K562 (cell line): Measurements from ENCODE around the gene TFPT. TPM values are rescaled to one million over a fixed set of nuclear protein-coding genes. Genes with fewer than 3 reads are reported as not detected.

Experiments used
- CTBP1 ChIP-seq: fragments of 450-650 bp; IDR thresholded peaks from 2 replicates; pipeline ENCODE4 v1.6.1; 2016; ENCODE audit warnings: borderline replicate concordance
- FOXK2 ChIP-seq, 2 experiments: fragments of 450-650 bp; IDR thresholded peaks in 1 of 2; conservative IDR thresholded peaks in 1 of 2; 2 replicates each; pipeline ENCODE4 v1.6.1; 2016; ENCODE audit warnings: low read depth in 2 of 2, mild to moderate bottlenecking in 1 of 2
- FOXM1 ChIP-seq, 2 experiments: fragments of 450-650 bp in 1 of 2; sonication (generic) in 1 of 2; formaldehyde crosslinking in 1 of 2; IDR thresholded peaks; 2 replicates each; pipeline versions ENCODE4 v1.6.1 to v1.9.0; 2017 to 2022; ENCODE audit warnings: low read depth in 2 of 2, mild to moderate bottlenecking in 2 of 2, missing genetic modification reagents in 1 of 2, moderate library complexity in 1 of 2
- FOXP1 ChIP-seq: sonication (generic); formaldehyde crosslinking; IDR thresholded peaks from 2 replicates; pipeline ENCODE4 v1.8.0; 2022; ENCODE audit warnings: mild to moderate bottlenecking, missing genetic modification reagents
- KDM5B ChIP-seq: fragments of 200-600 bp; sonication (generic); IDR thresholded peaks from 2 replicates; pipeline ENCODE4 v1.6.1; 2012; ENCODE audit warnings: low read depth, mild to moderate bottlenecking, moderate library complexity, low read length, control low read depth, inconsistent platforms; ENCODE audit not compliant: insufficient replicate concordance
- KLF1 ChIP-seq: fragments of 450-650 bp; IDR thresholded peaks from 2 replicates; pipeline ENCODE4 v1.6.1; 2016; ENCODE audit warnings: missing genetic modification characterization, missing compliant biosample characterization
- MAZ ChIP-seq, 2 experiments: fragments of 450-650 bp in 1 of 2; sonication (generic) in 1 of 2; formaldehyde crosslinking; IDR thresholded peaks in 1 of 2; conservative IDR thresholded peaks in 1 of 2; 2 replicates each; pipeline versions ENCODE4 v1.4.0 to v1.5.0; 2020; ENCODE audit warnings: mild to moderate bottlenecking in 1 of 2, missing genetic modification reagents in 1 of 2
- POLR2AphosphoS5 ChIP-seq: IDR thresholded peaks from 2 replicates; pipeline ENCODE4 v1.6.1; 2011; ENCODE audit warnings: mild to moderate bottlenecking, low read depth, low read length, moderate library complexity; ENCODE audit not compliant: control insufficient read depth, insufficient read depth
- SMARCA5 ChIP-seq: fragments of 450-650 bp; IDR thresholded peaks from 2 replicates; pipeline ENCODE4 v1.6.1; 2016
- TRIM28 ChIP-seq: fragments of 450-650 bp; IDR thresholded peaks from 2 replicates; pipeline ENCODE4 v1.6.1; 2017
- ZNF586 ChIP-seq: fragments of 450-650 bp; formaldehyde crosslinking; conservative IDR thresholded peaks from 2 replicates; pipeline ENCODE4 v1.4.0; 2020; ENCODE audit warnings: mild to moderate bottlenecking, moderate library complexity
- polyA plus RNA-seq, 8 experiments: library from polyadenylated mRNA; depleted of rRNA in 4 of 8; stranded (reverse) in 5 of 8; unstranded in 3 of 8; fragments of >200 nt; fragmentation: Nextera tagmentation in 2 of 8; fragmentation: Illumina TruSeq in 1 of 8; extraction: Ambion mirVana in 2 of 8; extraction: Trizol in 1 of 8; gene quantifications; 2 replicates each; pipeline versions ENCODE4 v1.2.1 to v1.2.3, GENCODE V29; 2011 to 2014; ENCODE audit warnings: inconsistent platforms in 1 of 8, missing spikeins in 1 of 8
- total RNA-seq, 7 experiments: library from RNA; depleted of rRNA in 6 of 7; stranded (reverse); fragments of >200 nt in 6 of 7; fragmentation: Illumina TruSeq in 2 of 7; extraction: Trizol in 2 of 7; gene quantifications; 2 replicates each; pipeline versions ENCODE4 v1.2.1 to v1.2.3, GENCODE V29; 2011 to 2021; ENCODE audit warnings: low replicate concordance in 1 of 7
- TF ChIP-seq, protein P1 (sequence below): fragments of 250-450 bp; sonication (Bioruptor Pico); IDR thresholded peaks from 2 replicates; pipeline ENCODE4 v1.5.0; 2021
- TF ChIP-seq, protein P2 (sequence below): conservative IDR thresholded peaks from 2 replicates; pipeline ENCODE4 v1.6.1; 2011; ENCODE audit warnings: low read depth, mild to moderate bottlenecking, low read length; ENCODE audit not compliant: control insufficient read depth
- TF ChIP-seq, protein P3 (sequence below), 2 experiments: IDR thresholded peaks; 2 replicates each; pipeline ENCODE4 v1.6.1; 2012; ENCODE audit warnings: improper control_type of control experiment in 2 of 2, low read depth in 2 of 2, low read length in 2 of 2, borderline replicate concordance in 1 of 2
- TF ChIP-seq, protein P4 (sequence below): fragments of 450-650 bp; IDR thresholded peaks from 2 replicates; pipeline ENCODE4 v1.6.1; 2016; ENCODE audit warnings: missing biosample characterization, missing genetic modification characterization
- TF ChIP-seq, protein P5 (sequence below): IDR thresholded peaks from 2 replicates; pipeline ENCODE4 v1.6.1; 2014; ENCODE audit warnings: antibody characterized with exemption
- TF ChIP-seq, protein P6 (sequence below): fragments of 200-800 bp; sonication (Bioruptor generic); IDR thresholded peaks from 2 replicates; pipeline ENCODE4 v1.6.1; 2017; ENCODE audit warnings: missing genetic modification characterization, missing compliant biosample characterization

TFPT gene
- total and polyA plus RNA-seq, 9 of the 15 experiments (the other 6 are each of a cell fraction or from before 2014, with no cell fraction given), result 0.72 to 16.4 (median 9.2) TPM

DNA sequence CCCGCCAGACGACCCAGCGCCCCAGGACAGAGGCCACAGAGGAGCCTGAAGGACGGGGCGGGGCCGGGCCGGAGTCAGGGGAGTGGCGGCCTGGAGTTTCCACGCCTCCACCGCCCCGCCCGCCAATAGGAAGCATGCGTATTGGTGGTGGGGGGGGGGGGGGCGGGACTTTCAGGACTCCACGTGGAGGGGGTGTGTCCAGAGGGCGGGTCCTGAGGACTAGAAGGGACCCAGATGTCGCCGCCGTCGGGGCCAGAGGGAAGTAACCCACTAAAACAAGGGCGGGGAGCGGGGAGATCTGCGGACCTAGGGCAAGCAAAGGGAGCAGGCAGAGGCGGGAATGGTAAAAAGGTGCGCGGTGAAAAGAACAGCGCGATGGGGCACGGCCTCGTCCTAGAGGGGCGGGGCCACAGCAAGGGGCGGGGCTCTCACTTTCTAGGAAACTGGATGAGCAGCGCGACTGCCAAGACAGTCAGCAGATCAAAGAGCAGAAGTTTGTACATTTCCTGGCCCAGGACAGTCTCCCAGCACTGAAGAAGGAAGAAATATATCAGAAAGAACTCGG is 46.9 kb upstream of the TFPT start (continued):
- TF ChIP-seq, protein P1, sequence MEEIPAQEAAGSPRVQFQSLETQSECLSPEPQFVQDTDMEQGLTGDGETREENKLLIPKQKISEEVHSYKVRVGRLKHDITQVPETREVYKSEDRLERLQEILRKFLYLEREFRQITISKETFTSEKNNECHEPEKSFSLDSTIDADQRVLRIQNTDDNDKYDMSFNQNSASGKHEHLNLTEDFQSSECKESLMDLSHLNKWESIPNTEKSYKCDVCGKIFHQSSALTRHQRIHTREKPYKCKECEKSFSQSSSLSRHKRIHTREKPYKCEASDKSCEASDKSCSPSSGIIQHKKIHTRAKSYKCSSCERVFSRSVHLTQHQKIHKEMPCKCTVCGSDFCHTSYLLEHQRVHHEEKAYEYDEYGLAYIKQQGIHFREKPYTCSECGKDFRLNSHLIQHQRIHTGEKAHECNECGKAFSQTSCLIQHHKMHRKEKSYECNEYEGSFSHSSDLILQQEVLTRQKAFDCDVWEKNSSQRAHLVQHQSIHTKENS (CRISPR knock-in tag), result no peak
- TF ChIP-seq, protein P2, sequence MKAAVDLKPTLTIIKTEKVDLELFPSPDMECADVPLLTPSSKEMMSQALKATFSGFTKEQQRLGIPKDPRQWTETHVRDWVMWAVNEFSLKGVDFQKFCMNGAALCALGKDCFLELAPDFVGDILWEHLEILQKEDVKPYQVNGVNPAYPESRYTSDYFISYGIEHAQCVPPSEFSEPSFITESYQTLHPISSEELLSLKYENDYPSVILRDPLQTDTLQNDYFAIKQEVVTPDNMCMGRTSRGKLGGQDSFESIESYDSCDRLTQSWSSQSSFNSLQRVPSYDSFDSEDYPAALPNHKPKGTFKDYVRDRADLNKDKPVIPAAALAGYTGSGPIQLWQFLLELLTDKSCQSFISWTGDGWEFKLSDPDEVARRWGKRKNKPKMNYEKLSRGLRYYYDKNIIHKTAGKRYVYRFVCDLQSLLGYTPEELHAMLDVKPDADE, result peak; percentile 78; the same call in 1 of the 2 replicates
- TF ChIP-seq KDM5B (peak; percentile 55), SMARCA5 (no peak), ZNF586 (no peak), FOXP1 (CRISPR knock-in tag) (no peak), FOXM1 (IDR thresholded peaks at IDR 0.05; ENCODE audit: low read depth) (no peak), FOXM1 (CRISPR knock-in tag; IDR thresholded peaks at IDR 0.05; ENCODE audit: low read depth) (no peak), KLF1 (no peak), FOXK2 (conservative IDR thresholded peaks at IDR 0.05 in 1 of 2, IDR thresholded peaks at IDR 0.05 in 1 of 2; ENCODE audit: low read depth in 2 of 2) (peak; percentile 52 to 66; a peak in 1 of 4 replicates), POLR2AphosphoS5 (no peak), TRIM28 (no peak), MAZ (CRISPR knock-in tag; conservative IDR thresholded peaks at IDR 0.05 in 1 of 2, IDR thresholded peaks at IDR 0.05 in 1 of 2) (0 out of 4 replicates have a peak, but pooled peaks of 1 of the 2 experiments have one; percentile 37), CTBP1 (no peak)
- TF ChIP-seq, protein P3, sequence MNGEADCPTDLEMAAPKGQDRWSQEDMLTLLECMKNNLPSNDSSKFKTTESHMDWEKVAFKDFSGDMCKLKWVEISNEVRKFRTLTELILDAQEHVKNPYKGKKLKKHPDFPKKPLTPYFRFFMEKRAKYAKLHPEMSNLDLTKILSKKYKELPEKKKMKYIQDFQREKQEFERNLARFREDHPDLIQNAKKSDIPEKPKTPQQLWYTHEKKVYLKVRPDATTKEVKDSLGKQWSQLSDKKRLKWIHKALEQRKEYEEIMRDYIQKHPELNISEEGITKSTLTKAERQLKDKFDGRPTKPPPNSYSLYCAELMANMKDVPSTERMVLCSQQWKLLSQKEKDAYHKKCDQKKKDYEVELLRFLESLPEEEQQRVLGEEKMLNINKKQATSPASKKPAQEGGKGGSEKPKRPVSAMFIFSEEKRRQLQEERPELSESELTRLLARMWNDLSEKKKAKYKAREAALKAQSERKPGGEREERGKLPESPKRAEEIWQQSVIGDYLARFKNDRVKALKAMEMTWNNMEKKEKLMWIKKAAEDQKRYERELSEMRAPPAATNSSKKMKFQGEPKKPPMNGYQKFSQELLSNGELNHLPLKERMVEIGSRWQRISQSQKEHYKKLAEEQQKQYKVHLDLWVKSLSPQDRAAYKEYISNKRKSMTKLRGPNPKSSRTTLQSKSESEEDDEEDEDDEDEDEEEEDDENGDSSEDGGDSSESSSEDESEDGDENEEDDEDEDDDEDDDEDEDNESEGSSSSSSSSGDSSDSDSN (IDR thresholded peaks at IDR 0.05; ENCODE audit: borderline replicate concordance in 1 of 2, low read depth in 2 of 2, low read length in 2 of 2), result 0 out of 4 replicates have a peak, but pooled peaks of 1 of the 2 experiments have one; percentile 26
- TF ChIP-seq, protein P4, sequence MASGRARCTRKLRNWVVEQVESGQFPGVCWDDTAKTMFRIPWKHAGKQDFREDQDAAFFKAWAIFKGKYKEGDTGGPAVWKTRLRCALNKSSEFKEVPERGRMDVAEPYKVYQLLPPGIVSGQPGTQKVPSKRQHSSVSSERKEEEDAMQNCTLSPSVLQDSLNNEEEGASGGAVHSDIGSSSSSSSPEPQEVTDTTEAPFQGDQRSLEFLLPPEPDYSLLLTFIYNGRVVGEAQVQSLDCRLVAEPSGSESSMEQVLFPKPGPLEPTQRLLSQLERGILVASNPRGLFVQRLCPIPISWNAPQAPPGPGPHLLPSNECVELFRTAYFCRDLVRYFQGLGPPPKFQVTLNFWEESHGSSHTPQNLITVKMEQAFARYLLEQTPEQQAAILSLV (tag), result no peak
- TF ChIP-seq, protein P5, sequence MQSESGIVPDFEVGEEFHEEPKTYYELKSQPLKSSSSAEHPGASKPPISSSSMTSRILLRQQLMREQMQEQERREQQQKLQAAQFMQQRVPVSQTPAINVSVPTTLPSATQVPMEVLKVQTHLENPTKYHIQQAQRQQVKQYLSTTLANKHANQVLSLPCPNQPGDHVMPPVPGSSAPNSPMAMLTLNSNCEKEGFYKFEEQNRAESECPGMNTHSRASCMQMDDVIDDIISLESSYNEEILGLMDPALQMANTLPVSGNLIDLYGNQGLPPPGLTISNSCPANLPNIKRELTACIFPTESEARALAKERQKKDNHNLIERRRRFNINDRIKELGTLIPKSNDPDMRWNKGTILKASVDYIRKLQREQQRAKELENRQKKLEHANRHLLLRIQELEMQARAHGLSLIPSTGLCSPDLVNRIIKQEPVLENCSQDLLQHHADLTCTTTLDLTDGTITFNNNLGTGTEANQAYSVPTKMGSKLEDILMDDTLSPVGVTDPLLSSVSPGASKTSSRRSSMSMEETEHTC, result no peak
- TF ChIP-seq, protein P6, sequence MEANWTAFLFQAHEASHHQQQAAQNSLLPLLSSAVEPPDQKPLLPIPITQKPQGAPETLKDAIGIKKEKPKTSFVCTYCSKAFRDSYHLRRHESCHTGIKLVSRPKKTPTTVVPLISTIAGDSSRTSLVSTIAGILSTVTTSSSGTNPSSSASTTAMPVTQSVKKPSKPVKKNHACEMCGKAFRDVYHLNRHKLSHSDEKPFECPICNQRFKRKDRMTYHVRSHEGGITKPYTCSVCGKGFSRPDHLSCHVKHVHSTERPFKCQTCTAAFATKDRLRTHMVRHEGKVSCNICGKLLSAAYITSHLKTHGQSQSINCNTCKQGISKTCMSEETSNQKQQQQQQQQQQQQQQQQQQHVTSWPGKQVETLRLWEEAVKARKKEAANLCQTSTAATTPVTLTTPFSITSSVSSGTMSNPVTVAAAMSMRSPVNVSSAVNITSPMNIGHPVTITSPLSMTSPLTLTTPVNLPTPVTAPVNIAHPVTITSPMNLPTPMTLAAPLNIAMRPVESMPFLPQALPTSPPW, result peak; percentile 92
